ENCODE measurements around the gene MAEA. TPM values are rescaled to one million over a fixed set of nuclear protein-coding genes. Genes with fewer than 3 reads are reported as not detected.

Gene MAEA
- total and polyA plus RNA-seq, 4 donors = 20.9 to 33.9 (median 29.8) TPM

DNA sequence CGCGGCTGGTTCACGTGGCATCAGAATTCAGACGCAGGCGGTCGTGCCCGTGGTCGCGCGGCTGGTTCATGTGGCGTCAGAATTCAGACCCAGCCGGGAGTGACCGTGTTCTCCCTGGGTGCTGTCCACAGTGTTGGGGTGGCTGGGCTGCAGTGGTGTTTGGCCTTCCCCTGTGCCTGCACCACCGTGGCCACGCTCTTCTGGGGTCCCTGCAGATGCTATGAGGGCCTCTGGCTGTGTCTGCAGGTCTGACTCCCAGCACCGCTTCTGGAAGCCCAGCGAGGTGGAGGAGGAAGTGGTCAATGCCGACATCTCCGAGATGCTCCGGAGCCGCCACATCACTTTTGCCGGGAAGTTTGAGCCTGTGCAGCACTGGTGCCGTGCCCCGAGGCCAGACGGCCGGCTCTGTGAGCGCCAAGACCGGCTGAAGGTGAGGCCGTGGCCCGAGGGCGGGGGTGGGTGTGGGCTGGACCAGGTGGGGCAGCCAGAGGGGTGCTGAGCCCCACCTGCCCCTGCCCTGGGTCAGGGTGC lies 90.2 kb downstream of the MAEA start:
- WGBS = 97% methylated on average over 31 of the region's 31 CpGs
- Histone ChIP-seq H3K4me3 (ENCODE audit: low read depth in 1 of 3, low read length in 3 of 3) (no peak overlapping the region), H3K27me3 (ENCODE audit: control insufficient read depth in 4 of 4, insufficient read depth in 4 of 4, low read length in 3 of 4) (no peaks in the 10 kb centered on the region), H3K27ac (ENCODE audit: low read depth in 1 of 2, low read length in 2 of 2) (no peak overlapping the region), H3K4me1 (ENCODE audit: control insufficient read depth in 4 of 4, insufficient read depth in 4 of 4, low read length in 3 of 4) (no peaks in the 10 kb centered on the region), H3K9me3 (ENCODE audit: control insufficient read depth in 4 of 4, low read length in 3 of 4) (no peaks in the 10 kb centered on the region), H3K36me3 (ENCODE audit: control insufficient read depth in 4 of 4, insufficient read depth in 3 of 4, low read depth in 1 of 4, low read length in 3 of 4) (peaks cover 0 to 25% (median 13%) of the 10 kb centered on the region in 4 donors), H3K9ac (ENCODE audit: low read depth in 1 of 2, low read length in 2 of 2) (no peak overlapping the region)
- no peak for TF ChIP-seq GABPA (IDR thresholded peaks at IDR 0.05 in 1 of 2, conservative IDR thresholded peaks at IDR 0.05 in 1 of 2)
- TF ChIP-seq, protein P1, sequence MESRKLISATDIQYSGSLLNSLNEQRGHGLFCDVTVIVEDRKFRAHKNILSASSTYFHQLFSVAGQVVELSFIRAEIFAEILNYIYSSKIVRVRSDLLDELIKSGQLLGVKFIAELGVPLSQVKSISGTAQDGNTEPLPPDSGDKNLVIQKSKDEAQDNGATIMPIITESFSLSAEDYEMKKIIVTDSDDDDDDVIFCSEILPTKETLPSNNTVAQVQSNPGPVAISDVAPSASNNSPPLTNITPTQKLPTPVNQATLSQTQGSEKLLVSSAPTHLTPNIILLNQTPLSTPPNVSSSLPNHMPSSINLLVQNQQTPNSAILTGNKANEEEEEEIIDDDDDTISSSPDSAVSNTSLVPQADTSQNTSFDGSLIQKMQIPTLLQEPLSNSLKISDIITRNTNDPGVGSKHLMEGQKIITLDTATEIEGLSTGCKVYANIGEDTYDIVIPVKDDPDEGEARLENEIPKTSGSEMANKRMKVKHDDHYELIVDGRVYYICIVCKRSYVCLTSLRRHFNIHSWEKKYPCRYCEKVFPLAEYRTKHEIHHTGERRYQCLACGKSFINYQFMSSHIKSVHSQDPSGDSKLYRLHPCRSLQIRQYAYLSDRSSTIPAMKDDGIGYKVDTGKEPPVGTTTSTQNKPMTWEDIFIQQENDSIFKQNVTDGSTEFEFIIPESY (IDR thresholded peaks at IDR 0.05) = no peak
- TF ChIP-seq, protein P2, sequence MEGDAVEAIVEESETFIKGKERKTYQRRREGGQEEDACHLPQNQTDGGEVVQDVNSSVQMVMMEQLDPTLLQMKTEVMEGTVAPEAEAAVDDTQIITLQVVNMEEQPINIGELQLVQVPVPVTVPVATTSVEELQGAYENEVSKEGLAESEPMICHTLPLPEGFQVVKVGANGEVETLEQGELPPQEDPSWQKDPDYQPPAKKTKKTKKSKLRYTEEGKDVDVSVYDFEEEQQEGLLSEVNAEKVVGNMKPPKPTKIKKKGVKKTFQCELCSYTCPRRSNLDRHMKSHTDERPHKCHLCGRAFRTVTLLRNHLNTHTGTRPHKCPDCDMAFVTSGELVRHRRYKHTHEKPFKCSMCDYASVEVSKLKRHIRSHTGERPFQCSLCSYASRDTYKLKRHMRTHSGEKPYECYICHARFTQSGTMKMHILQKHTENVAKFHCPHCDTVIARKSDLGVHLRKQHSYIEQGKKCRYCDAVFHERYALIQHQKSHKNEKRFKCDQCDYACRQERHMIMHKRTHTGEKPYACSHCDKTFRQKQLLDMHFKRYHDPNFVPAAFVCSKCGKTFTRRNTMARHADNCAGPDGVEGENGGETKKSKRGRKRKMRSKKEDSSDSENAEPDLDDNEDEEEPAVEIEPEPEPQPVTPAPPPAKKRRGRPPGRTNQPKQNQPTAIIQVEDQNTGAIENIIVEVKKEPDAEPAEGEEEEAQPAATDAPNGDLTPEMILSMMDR (IDR thresholded peaks at IDR 0.05; ENCODE audit: low read depth, low read length, missing input control) = no peak
- TF ChIP-seq RXRA (IDR thresholded peaks at IDR 0.05) = no peak
- TF ChIP-seq HNF4G (IDR thresholded peaks at IDR 0.05) = no peak
- TF ChIP-seq RAD21 (IDR thresholded peaks at IDR 0.05) = no peak
- TF ChIP-seq SP1 (IDR thresholded peaks at IDR 0.05) = no peak
- no peak for TF ChIP-seq FOXA1 (IDR thresholded peaks at IDR 0.05)
- no peak for TF ChIP-seq HNF4A (conservative IDR thresholded peaks at IDR 0.05)
- TF ChIP-seq, protein P3, sequence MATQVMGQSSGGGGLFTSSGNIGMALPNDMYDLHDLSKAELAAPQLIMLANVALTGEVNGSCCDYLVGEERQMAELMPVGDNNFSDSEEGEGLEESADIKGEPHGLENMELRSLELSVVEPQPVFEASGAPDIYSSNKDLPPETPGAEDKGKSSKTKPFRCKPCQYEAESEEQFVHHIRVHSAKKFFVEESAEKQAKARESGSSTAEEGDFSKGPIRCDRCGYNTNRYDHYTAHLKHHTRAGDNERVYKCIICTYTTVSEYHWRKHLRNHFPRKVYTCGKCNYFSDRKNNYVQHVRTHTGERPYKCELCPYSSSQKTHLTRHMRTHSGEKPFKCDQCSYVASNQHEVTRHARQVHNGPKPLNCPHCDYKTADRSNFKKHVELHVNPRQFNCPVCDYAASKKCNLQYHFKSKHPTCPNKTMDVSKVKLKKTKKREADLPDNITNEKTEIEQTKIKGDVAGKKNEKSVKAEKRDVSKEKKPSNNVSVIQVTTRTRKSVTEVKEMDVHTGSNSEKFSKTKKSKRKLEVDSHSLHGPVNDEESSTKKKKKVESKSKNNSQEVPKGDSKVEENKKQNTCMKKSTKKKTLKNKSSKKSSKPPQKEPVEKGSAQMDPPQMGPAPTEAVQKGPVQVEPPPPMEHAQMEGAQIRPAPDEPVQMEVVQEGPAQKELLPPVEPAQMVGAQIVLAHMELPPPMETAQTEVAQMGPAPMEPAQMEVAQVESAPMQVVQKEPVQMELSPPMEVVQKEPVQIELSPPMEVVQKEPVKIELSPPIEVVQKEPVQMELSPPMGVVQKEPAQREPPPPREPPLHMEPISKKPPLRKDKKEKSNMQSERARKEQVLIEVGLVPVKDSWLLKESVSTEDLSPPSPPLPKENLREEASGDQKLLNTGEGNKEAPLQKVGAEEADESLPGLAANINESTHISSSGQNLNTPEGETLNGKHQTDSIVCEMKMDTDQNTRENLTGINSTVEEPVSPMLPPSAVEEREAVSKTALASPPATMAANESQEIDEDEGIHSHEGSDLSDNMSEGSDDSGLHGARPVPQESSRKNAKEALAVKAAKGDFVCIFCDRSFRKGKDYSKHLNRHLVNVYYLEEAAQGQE (IDR thresholded peaks at IDR 0.05) = no peak
- TF ChIP-seq, protein P4, sequence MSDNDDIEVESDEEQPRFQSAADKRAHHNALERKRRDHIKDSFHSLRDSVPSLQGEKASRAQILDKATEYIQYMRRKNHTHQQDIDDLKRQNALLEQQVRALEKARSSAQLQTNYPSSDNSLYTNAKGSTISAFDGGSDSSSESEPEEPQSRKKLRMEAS (IDR thresholded peaks at IDR 0.05) = no peak
- no peak for TF ChIP-seq YY1 (IDR thresholded peaks at IDR 0.05)
- TF ChIP-seq NR2F2 (IDR thresholded peaks at IDR 0.05) = no peak
- no peak for TF ChIP-seq FOXA2 (IDR thresholded peaks at IDR 0.05)
- TF ChIP-seq JUND (IDR thresholded peaks at IDR 0.05) = no peak
- TF ChIP-seq, protein P5, sequence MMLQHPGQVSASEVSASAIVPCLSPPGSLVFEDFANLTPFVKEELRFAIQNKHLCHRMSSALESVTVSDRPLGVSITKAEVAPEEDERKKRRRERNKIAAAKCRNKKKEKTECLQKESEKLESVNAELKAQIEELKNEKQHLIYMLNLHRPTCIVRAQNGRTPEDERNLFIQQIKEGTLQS (IDR thresholded peaks at IDR 0.05) = no peak
- TF ChIP-seq EGR1 (IDR thresholded peaks at IDR 0.05; ENCODE audit: low read depth in 2 of 2) = no peak
- no peak for TF ChIP-seq TAF1 (conservative IDR thresholded peaks at IDR 0.05)
- no peak for DNase-seq (ENCODE audit: low spot score)

Measured in liver (tissue), 9 donors.